Pancreas (tissue), 10 donors: ENCODE data around the gene SPRR2B. TPM values are rescaled to one million over a fixed set of nuclear protein-coding genes. Genes with fewer than 3 reads are reported as not detected.

ENCODE experiments used
- ATAC-seq, 4 donors: fragments of 200-7000 bp; cut with Tn5 transposase; one replicate each; pipeline versions ENCODE4 v1.8.0 to v1.9.1; 2020; ENCODE audit warnings: mild to moderate bottlenecking in 4 of 4, moderate library complexity in 4 of 4
- DNase-seq, 6 donors: peaks; one replicate each; pipeline ENCODE4 v3.0.0-alpha.2; 2020
- FAIRE-seq: peaks from 2 replicates; lab custom pipeline; 2012; peaks lifted over from hg19 to GRCh38; lab: Jason Lieb, UNC
- H3K27ac ChIP-seq, 4 donors: fragments of 200-600 bp; sonication (generic); 1 replicate in 3 of 4; 2 replicates in 1 of 4; pipeline versions ENCODE4 v1.5.0 to v1.8.0; 2020
- H3K27me3 ChIP-seq, 4 donors: fragments of 200-600 bp; one replicate each; pipeline ENCODE4 v1.8.0; 2021
- H3K36me3 ChIP-seq, 3 donors: fragments of 200-600 bp; sonication (generic) in 1 of 3; one replicate each; pipeline versions ENCODE4 v1.5.0 to v1.8.0; 2020 to 2021
- H3K4me1 ChIP-seq, 3 donors: fragments of 200-600 bp; one replicate each; pipeline ENCODE4 v1.8.0; 2021
- H3K4me3 ChIP-seq, 4 donors: fragments of 200-600 bp; sonication (generic) in 2 of 4; one replicate each; pipeline versions ENCODE4 v1.5.0 to v1.8.0; 2020 to 2021
- H3K9me3 ChIP-seq, 4 donors: fragments of 200-600 bp; one replicate each; pipeline ENCODE4 v1.8.0; 2021
- whole genome bisulfite sequencing, 2 donors: extraction: QIAGEN DNeasy Blood & Tissue Kit; methylation state at CpG; one replicate each; pipeline ENCODE4 v1.1.7; 2013; 5-methylcytosine and 5-hydroxymethylcytosine counted together
- intact Hi-C, 3 donors: fragments of 100-400 bp; cut with DNase I; formaldehyde crosslinking; loops; one replicate each; pipeline versions ENCODE4 v1.11.1 to v1.14.2; 2022
- polyA plus RNA-seq, 2 donors: library from polyadenylated mRNA; stranded (reverse); fragments of 200-250 nt; gene quantifications; one replicate each; pipeline ENCODE4 v1.2.3, GENCODE V29; 2013
- total RNA-seq, 6 donors: library from RNA; stranded (reverse); fragmentation: NEBNext Ultra II Directional in 4 of 6; extraction: Animal tissue kit (Norgen Biotek cat#: 25700) in 4 of 6; gene quantifications; one replicate each; pipeline versions ENCODE4 v1.2.1 to v1.2.4, GENCODE V29; 2021 to 2023
- TF ChIP-seq, protein P1 (sequence below), 4 donors: fragments of 200-600 bp; sonication (generic) in 3 of 4; IDR thresholded peaks; one replicate each; pipeline versions ENCODE4 v1.5.0 to v1.8.0; 2021; ENCODE audit warnings: antibody characterized with exemption in 4 of 4
- donor health status: healthy with polysubstance abuse.
- donor health status: DM: no; HTN: no; CAD: no; lungs with moderate emphysema.
- donor health status: DM: no; HTN: no; CAD: no.
- donor health status: control.
- donor health status: control.
- donor health status: Bipolar disorder and iron deficiency.
- donor health status: DM: yes; HTN: yes; CAD: no.
- donor health status: DM: no; HTN: no; CAD: no.
- donor health status: DM: no; HTN: no; CAD: no.
- donor health status: DM: yes; HTN: yes; CAD: no.

The SPRR2B gene
- total and polyA plus RNA-seq, 8 donors, result not detected

DNA sequence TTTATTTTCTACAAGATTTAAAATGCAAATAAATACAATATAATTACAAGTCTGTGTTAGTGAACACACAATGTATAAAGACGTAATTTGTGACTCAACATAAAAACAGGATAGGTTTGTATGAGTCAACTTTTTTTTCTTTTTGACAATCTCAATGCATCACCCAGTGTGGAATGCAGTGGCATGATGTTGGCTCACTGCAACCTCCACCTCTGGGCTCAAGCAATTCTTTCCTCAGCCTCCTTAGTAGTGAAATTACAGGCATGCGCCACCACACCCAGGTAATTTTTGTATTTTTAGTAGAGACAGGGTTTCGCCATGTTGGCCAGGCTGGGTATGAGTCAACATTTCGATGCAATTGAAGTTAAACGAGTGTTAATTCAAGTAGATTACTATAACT, 28.8 kb upstream of the SPRR2B start:
- H3K4me3 ChIP-seq, result no peak overlapping the region
- FAIRE-seq (no peak), ATAC-seq (no peak), DNase-seq (no peak)
- H3K4me1 ChIP-seq, result no peaks in the 10 kb centered on the region
- intact Hi-C loops, result no loop called here
- TF ChIP-seq, protein P1, sequence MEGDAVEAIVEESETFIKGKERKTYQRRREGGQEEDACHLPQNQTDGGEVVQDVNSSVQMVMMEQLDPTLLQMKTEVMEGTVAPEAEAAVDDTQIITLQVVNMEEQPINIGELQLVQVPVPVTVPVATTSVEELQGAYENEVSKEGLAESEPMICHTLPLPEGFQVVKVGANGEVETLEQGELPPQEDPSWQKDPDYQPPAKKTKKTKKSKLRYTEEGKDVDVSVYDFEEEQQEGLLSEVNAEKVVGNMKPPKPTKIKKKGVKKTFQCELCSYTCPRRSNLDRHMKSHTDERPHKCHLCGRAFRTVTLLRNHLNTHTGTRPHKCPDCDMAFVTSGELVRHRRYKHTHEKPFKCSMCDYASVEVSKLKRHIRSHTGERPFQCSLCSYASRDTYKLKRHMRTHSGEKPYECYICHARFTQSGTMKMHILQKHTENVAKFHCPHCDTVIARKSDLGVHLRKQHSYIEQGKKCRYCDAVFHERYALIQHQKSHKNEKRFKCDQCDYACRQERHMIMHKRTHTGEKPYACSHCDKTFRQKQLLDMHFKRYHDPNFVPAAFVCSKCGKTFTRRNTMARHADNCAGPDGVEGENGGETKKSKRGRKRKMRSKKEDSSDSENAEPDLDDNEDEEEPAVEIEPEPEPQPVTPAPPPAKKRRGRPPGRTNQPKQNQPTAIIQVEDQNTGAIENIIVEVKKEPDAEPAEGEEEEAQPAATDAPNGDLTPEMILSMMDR (IDR thresholded peaks at IDR 0.05), result no peak
- H3K27ac ChIP-seq, result no peak overlapping the region
- no peaks in the 10 kb centered on the region for H3K36me3 ChIP-seq
- H3K9me3 ChIP-seq, result no peaks in the 10 kb centered on the region
- 90 to 93% methylated on average over 5 of the region's 5 CpGs for WGBS, 2 donors
- peaks cover 0 to 2% (median 0%) of the 10 kb centered on the region in 4 donors for H3K27me3 ChIP-seq

DNA sequence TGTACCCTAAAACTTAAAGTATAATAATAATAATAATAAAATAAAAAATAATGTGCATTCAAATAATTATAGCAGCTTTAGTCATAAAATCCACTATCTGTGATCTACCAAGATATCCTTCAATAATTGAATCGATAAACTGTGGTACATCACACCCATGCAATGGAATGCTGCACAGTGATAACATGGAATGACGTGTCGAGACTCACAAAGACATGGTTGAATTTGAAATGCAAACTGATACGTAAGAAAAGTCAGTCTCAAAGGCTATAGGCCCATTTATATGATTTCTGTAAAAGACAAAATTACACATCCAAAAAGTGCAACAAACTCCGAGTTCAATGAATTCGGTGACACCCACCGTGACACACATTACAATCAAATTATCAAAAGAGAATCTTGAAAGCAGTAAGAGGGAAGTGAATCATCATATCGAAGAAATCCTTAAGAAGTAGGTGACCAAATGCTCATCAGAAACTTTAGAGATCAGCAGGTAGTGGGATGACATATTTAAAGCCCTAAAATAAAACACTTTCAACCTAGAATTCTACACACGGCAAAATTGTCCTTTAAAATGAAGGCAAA, 28.1 kb upstream of the SPRR2B start:
- TF ChIP-seq, protein P1 (IDR thresholded peaks at IDR 0.05), result no peak
- no peak for ATAC-seq
- no peak overlapping the region for H3K4me3 ChIP-seq
- H3K27ac ChIP-seq, result no peak overlapping the region
- no peaks in the 10 kb centered on the region for H3K9me3 ChIP-seq
- no peaks in the 10 kb centered on the region for H3K4me1 ChIP-seq
- H3K36me3 ChIP-seq, result no peaks in the 10 kb centered on the region
- WGBS, 2 donors, result 89 to 90% methylated on average over 9 of the region's 9 CpGs
- H3K27me3 ChIP-seq, result peaks cover 0 to 2% (median 0%) of the 10 kb centered on the region in 4 donors
- intact Hi-C loops, result loop anchor here in 1 of 3 donors (10.0 kb wide), 1 partner anchor 55 kb away; the partner anchor contains the start of gene SPRR2D
- FAIRE-seq, result no peak
- no peak for DNase-seq

DNA sequence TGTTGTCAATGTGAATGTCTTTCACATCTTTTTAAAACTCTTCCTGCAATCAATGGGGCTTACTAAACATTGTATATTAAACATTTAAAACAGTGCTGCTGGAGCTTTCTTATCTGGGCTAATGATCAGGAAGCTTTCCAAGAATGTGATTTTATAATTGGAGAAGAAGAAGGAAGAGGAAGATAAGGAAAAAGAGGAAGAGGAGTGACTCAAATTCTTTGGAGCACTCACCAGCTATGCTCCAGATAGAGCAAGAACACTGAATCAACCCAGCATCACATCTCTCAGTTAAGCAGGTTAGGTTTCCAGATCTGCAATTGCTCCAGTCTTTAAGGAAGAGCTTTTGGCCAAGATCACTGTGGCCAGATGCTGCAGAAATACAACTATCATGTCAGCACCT, 24.4 kb upstream of the SPRR2B start:
- Histone ChIP-seq H3K9me3 (no peaks in the 10 kb centered on the region), H3K36me3 (no peaks in the 10 kb centered on the region), H3K27me3 (peaks cover 0 to 2% (median 0%) of the 10 kb centered on the region in 4 donors), H3K27ac (no peak overlapping the region), H3K4me1 (no peaks in the 10 kb centered on the region), H3K4me3 (no peak overlapping the region)
- FAIRE-seq (no peak), ATAC-seq (no peak), DNase-seq (no peak)
- TF ChIP-seq, protein P1 (IDR thresholded peaks at IDR 0.05), result no peak
- intact Hi-C loops, result loop anchor here in 1 of 3 donors (10.0 kb wide), 1 partner anchor 51 kb away; the partner anchor contains the start of gene SPRR2D

DNA sequence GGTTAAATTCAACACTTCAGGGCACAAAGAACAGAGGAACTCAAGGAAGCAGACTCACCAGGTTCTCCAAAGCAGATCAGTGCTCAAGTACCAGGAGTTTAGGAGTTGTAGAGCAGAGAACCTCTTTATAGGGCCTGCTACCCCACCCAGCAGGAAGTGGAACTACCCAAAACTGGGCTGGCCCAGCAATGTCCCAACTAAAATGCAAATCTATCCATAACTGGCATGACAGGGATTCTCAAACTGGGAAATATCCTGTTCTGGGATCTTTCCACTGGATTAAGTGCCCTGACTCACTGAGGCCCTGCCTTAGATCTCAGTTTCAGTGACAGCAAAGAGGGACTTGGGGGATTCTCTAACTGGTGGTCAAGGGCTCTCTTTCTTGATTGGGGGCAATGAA, 23.0 kb upstream of the SPRR2B start, which contains the start of gene SPRR2E:
SPRR2E (minus strand) TSS at position 101 of the 400 bp plus-strand sequence. CDS start 775 bp downstream, outside the sequence.
- intact Hi-C loops, result loop anchor here in 1 of 3 donors (10.0 kb wide), 1 partner anchor 50 kb away; the partner anchor contains the start of gene SPRR2D
- H3K9me3 ChIP-seq, result no peaks in the 10 kb centered on the region
- H3K27ac ChIP-seq, result no peak within 1 kb of the TSS
- ATAC-seq, result no peak
- no peak for DNase-seq
- H3K4me1 ChIP-seq, result no peaks in the 10 kb centered on the region
- no peaks in the 10 kb centered on the region for H3K36me3 ChIP-seq
- H3K4me3 ChIP-seq, result no peak within 1 kb of the TSS
- TF ChIP-seq, protein P1 (IDR thresholded peaks at IDR 0.05), result no peak
- H3K27me3 ChIP-seq, result peaks cover 0 to 2% (median 0%) of the 10 kb centered on the region in 4 donors
- FAIRE-seq, result no peak

DNA sequence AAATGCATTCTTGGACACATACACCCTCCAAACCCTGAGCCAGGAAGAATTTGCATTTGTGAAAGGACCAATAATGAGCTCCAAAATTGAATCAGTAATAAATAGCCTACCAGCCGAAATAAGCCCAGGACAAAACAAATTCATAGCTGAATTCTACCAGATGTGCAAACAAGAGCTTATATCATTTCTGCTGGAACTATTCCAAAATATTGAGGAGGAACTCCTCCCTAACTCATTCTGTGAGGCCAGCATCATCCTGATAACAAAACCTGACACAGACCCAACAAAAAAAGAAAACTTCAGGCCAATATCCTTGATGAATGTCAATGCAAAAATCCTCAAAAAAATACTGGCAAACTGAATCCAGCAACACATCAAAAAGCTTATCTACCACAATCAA, 16.2 kb upstream of the SPRR2B start:
- intact Hi-C loops, result no loop called here
- H3K4me3 ChIP-seq, result no peak overlapping the region
- no peaks in the 10 kb centered on the region for H3K9me3 ChIP-seq
- TF ChIP-seq, protein P1 (IDR thresholded peaks at IDR 0.05), result no peak
- no peak for ATAC-seq
- no peak for DNase-seq
- H3K27me3 ChIP-seq, result no peaks in the 10 kb centered on the region
- H3K27ac ChIP-seq, result no peak overlapping the region
- no peaks in the 10 kb centered on the region for H3K4me1 ChIP-seq
- no peak for FAIRE-seq
- WGBS, 2 donors, result 36 to 65% methylated on average over 1 of the region's 1 CpG
- H3K36me3 ChIP-seq, result no peaks in the 10 kb centered on the region
